HG02970 (cell line): ENCODE data around the gene DACT2.
"Not testable (repeated sequence)": the region's sequence is repeated elsewhere in the genome, so short reads cannot be mapped to it uniquely, and the experiment has no call there.

Experiments used
- ATAC-seq: cut with Tn5 transposase; IDR thresholded peaks from one replicate; pipeline ENCODE4 v1.9.1; 2021; ENCODE audit warnings: mild to moderate bottlenecking, moderate library complexity, moderate number of reproducible peaks; ENCODE audit not compliant: unreplicated experiment, low FRiP score

Gene DACT2

DNA sequence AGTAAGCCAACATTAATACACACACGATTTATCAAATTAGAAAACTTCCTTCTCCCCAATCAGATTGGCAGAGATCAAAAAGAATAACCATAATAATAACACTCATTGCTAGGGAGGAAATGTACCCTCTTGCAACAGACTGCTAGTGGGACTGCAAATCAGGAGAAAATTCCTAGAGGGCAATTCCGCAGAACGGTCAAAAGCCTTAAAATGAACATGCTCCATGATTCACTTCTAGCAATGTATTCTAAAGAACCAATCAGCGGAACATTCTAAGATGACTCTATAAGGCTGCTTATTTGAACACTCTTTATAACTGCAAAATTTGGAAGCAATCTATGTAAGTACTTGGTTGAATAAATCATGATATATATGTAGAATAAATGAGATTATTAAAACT, 8.5 kb upstream of the DACT2 start:
- ATAC-seq = no peak

DNA sequence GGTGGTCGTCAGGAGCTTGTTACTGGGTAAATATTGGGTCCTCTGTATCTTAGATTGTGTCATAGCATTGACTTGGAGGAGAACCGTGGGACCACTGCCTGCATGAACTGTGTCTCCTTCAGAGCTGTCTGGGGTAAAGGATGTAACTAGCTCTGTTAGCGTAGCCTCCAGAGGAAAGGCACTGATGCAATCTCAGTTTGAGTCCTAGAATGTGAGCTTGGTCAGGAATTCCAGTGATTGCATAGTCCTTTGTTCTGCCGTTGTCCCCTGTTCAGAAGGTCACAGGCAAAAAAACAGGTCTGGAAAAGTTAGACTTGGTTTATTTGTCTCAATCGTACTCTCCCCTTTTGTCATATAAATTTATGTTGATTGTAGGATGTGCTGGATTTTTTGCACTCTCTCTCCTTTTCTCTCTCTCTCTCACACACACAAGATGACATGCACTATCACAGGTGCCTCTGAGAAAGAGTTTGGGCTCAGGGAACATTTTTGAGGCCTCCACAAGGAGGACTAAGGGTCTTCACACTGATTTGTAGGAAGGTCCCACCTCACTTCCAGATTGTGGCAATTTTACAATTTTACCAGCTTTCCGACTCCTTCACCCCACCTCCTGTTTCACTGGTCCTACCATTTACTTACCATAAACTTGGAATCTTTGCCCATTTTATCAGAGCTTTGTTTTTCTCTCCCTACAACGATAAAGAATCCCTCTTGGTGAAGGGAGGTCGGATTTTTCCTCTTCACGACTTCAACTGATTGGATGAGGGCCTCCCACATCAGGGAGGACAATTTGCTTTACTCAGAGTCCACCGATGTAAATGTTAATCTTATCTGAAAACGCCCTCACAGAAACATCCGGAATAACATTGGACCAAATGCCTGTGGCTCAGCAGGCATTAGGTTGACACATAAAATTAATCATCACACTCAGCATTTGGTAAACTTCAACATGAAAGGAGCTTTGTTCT, 7.0 kb upstream of the DACT2 start:
- ATAC-seq = no peak

DNA sequence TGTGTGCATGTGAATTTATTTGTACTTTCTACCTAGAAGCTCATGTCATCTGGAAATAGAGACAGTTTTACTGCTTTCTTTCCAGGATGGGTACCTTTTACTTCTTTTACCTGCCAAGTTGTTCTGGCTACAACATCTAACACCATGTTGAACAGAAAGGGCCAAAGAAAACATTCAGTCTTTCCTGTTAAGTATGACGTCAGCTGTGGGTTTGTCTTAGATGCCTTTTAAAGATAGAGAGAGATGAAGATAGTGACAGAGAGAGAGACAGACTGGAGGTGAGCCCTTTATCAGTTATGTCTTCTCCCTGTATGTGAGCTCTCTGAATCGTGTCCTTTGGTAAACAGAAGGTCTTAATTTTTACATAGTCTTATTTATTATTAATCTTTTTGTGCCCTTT, 3.4 kb upstream of the DACT2 start:
- no peak for ATAC-seq

DNA sequence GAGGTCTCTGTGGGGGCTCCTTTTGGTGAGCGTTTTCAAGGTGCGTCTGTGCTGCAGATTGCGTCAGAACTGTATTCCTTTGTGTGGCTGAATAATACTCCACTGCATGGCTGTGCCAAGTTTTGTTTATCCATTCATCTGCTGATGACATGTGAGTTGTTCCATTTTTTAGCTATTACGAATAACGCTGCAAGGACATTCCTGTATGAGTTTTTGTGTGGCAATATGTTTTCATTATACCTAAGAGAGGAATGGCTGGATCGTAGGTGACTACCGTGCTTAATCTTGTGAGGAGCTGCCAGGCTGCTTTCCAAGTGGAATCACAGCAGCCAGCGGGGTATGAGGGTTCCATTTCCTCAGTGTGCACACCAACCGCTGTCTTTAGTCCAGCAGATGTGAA, 1.1 kb upstream of the DACT2 start:
- ATAC-seq = no peak

DNA sequence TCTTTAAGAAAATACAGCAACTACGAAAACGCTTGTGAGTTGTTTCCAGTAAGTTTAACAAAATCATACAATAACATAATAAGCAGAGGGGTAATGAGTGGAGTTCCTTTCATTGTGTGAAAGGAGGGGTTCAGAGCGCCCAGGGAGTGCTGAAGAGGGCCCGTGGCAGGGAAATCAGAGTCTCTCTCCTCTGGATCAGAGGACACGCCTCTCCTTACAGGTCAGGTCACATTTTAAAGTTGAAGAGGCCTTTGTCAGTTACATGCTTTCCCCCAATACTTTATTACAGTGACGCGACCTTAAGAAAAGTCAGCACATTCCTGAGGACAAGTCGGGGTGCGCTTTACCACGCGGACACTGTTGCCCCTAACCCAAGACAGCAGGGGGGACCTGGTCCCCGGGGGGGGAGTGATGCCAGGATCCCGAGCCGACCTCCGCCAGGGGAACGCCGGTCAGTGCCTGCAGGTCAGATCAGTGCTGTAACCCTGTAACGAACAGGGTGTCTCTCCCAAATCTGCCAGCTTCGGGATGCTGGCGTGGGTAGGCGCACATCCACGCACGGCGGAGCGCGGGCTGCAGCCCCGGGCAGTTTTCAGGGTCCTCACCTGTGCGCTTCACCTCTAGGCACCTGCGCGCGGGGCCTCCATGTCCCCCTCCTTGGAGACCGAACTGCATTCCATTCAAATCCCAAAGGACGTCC, 848 bp downstream of the DACT2 start:
- no peak for ATAC-seq

DNA sequence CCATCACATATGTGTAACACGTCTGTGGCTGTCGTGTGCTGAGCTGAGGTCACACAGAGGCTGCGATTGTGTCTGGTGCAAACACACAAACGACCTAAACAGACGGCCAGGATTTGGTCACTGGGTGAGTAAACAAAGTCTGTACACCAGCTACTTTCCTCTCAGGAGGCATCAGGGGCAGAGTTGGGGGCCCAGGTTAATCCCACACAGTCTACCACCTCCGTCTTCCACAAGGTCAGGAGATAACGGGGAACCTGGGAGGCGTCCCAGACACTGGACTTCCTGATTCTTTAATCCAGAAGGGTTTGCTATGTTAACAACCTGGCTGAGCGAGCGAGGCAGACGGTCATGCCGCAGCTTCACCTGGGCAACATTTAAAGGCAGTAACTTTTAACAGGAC, 1.5 kb downstream of the DACT2 start:
- no peak for ATAC-seq

DNA sequence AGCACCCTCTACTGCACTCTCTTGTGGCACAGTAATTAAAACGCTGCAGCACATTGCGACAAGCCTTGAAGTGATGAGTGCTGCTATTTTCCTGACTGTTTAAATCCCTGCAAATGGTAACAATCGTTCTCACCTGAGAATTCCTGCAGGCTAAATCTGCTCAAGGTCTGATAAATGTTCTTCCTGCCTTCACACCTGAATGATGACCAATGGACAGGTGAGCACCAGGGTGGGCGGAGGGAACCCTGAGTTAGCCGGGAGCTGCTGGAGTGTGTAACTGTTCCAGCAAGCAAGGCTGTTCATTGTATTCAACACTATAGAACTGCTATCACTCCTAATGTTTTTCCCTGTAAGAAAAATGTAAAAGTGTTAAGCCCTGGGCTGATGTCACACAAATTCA, 4.0 kb downstream of the DACT2 start:
- no peak for ATAC-seq

DNA sequence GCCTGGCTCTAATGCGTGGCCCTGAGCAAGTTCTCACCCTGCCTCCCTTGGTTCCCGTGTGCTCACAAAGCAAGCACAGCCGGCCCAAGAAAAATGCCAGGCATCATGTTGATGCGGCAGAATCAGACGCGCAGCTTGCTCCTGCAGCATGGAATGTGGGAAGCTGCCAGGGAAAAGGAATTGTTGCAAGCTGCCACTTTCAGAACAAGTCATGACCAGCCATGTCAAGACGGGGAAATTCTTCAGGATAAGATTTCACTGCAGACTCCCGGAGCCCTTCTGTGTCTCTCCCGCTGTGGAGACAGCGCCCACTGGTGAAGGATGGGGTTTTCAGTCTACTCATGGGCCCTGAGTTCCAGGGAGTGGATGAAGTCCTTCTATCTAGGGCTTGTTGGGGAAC, 4.6 kb downstream of the DACT2 start:
- ATAC-seq = no peak

DNA sequence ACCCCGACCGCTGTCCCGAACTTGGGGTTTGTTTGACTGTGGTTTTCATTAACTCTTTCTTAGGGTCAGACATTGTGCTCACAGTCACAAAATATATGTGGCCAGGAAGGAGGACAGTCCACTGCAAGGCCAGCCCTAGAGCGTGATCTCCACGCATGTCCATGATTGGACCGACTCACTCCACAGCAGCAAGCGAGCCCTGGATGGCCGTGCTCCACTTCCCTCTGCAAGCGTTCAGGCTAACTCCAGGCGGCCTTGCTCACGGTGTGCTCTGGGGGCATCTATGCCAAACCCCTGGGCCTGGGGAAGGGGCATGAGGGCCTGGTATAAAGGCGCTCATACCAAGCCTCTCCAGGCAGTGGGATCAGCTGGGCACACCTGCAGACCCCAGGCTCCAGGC, 5.6 kb downstream of the DACT2 start:
- no peak for ATAC-seq

DNA sequence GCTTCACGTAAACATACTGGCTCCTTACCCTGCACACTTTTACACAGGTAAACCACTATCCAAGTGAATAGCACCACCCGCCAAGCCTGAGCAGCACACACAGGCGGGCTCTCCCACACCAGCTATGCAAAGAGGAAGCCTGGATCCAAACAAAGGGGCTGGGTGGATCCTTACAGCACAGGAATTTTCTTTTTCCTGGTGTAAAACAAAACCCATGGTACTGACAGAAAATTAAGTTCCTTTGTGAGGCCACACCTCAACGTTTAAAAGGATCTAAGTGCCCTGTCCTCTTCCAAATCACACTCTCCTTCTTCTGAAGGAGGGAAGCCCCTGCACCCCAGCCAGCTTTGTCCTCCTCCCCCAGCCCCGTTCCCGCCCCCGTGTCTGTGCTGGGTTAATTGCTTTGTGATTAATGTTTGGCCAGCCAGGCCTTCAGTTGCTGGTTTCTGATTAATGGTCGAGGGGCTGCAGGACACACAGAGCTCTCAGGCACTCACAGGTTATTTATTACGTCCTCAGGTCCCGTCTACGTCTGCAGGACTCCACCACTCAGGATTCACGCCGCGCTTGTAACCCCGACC, 6.1 kb downstream of the DACT2 start:
- no peak for ATAC-seq

DNA sequence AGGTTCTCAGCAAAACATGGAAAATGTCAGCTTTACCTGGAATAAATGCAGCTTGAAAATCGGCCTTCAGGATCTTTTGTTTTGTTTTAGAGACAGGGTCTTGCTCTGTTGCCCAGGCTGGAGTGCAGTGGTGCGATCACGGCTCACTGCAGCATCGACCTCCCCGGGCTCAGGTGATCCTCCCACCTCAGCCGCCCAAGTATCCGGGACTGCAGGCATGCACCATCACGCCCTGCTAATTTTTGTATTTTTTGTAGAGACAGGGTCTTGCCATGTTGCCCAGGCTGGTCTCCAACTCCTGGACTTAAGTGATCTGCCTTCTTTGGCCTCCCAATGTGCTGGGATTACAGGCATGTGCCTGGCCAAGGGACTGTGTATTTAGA, 7.5 kb downstream of the DACT2 start:
- ATAC-seq = not testable (repeated sequence)

DNA sequence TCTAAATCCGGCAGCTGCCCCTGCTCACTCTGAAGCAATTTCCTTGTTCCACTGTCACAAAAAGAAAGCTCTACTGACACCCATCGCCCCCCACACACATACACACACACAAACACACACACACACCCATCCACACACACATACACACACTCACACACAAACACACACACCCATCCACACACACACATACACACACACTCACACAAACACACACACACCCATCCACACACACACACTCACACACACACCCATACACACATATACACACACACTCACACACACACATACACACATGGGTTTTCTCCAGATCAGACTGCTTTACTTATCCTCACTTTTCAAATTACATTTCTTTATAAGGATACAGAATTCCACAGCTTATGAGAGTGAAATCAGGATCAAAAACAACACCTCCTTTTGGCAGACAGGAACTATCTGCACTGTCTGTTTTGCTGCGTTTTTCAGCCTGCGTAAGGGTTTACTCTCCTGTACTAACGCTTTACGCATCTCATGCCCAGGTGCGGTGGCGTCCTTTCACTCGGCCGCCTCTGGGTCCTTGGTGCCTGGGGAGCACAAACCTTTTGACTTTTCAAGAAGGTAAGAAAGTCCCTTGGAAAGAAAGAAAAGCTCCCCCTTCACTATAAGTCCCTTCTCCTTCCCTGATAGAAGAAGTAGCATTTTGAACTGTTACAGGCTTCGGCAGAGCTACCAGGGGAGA, 8.0 kb downstream of the DACT2 start:
- no peak for ATAC-seq

DNA sequence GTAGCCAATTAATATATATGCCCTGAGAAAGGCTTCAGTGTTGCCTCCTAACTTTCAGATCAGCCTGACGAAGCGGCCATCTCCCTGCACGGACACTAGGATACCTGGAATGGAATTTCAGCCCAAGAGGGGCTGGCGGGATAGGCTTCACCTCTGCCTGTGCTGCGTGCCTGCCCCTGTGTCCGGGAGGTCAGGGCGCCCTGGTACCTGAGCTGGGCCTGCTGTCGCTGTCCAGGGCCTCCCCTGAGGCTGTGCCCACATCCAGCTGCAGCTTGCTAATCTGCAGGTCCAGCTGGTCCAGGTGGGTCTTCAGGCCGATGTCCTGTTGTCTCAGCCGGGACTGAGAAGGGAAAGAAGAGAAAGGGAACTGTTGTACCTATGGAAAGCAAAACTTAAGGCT, 8.6 kb downstream of the DACT2 start:
- ATAC-seq = no peak

DNA sequence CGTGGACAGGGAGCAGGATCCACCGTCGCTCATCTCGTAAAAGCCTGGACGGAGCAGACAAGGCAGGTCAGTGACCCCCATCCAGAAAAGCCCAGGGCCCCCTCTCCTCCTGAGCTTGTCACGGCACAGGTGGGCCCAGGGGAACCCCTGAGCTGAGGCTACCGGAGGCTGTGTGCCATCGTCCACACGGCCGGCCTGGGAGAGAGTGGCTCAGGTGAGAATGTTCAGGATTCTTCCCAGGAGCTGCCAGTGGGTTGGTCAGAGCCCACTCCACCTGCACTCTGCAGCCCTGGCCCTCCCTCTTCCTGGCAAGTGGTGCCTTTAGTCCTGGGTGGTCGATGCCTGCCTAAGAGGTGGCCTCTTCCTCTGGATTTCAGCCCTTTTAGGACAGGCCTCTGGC, 9.2 kb downstream of the DACT2 start:
- no peak for ATAC-seq

DNA sequence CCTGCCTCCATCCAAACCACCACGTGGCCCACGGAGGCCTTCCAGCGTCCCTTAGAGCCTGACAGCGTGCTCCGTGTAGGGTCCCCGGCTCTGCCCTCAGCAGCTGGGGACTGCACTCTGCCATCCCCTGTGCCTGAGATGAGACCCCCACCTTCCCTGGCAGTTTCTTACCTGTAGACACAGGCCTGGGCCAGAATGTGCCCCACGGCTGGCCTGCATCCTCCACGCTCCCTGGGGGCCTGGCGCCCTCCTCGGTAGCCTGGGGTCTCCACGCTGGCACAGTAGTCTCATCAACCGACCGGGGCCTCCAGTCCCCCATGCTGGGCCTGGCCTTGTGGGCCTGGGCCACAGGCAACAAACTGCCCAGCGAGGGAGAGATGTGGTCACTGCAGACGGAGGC, 9.6 kb downstream of the DACT2 start:
- no peak for ATAC-seq

DNA sequence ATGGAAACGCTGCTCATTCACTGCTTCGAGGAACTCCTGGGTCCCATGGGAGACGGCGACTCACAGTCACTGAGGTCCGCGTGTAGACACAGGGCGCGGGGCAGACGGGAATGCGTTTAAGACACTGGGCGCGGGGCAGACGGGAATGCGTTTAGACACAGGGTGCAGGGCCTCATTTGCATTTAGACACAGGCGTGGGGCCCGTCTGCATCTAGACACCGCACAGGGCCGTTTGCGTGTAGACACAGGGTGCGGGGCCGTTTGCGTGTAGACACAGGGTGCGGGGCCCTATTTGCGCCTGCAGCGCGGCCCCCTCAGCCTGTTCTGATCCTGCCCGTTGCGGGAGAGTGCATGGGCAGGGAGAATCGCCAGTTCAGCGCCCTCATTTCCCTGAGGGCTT, 10.4 kb downstream of the DACT2 start:
- ATAC-seq = no peak

DNA sequence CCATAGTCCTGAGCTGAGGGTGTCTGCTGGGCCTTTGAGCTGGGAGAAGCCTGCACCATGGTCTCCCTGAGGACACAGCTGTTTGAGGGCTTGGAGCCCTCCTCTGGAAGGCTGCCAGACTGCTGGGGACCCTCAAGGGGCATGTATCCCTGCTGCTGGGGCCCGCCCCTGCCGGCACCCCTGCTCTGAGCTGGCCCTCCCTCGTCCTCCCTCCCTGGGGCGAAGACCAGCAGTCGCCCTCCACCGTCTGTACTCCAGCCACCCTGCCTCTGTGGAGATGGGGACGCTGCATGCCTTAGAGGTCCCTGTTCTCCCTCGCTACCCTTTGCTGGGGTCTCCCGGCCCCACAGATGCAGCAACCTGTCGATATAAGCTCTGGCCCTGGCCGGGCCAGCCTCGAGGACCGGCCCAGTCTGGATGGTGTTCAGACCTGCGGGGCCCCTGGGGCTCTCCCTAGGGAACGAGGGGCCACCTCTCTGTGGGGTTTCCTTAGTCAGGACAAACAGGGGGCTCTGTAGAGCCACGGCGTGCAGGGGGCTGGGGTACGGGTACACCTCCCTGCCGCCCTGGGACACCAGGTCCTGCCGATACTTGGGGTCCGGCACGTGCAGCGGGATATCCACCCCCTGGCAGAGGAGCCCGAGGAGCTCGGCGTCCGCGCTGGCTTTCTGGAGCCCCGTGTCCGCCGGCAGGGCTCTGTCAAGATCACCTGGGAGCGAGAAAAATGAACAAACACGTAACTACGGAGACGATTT, 11.0 kb downstream of the DACT2 start:
- no peak for ATAC-seq

DNA sequence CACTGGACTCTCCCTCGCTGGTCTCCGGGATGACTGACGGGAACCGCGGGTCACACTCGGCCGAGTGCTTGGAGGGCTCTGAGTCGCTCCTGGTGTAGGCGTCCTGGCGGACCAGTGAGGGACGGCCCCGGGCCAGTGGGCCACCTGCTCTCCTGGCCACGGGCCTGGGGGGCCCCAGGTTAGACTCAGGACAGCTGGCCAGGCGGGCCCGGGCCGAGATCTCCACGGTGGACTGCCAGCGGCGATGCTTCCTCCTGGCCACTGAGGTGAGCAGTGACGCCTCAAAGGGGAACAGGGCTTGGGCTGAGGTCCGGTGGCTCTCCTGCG, 11.9 kb downstream of the DACT2 start:
- no peak for ATAC-seq

DNA sequence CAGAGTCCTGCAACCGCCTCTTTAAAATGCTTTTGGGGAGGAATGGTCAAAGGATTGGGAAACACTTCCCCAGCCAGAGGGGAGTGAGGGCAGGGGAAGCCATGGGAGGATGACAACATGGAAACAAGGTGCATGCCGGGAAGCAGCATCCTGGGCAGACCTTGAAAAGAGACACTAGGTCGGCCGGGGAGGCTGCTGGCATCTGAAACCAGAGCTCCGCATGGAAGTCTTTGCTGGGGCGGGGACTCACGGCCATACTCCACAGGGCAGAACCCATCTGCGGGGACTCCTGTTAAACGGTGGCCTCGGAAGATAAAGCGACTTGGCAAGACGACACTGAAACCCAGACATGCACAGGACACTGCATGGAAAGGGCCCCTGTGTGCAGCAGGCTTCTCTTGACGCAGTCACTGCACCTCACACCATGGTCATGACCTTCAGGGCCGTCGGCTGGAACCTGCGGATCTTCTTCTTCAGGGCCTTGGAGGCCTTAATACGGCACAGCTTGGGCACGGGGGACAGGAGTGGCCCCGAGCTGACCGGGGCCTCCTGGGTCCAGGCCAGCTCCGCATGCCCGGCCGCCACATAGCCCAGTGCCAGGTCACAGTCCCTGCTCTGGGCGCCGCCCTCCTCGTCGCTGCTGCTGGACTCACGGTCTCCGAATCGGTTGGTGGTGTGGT, 12.4 kb downstream of the DACT2 start:
- ATAC-seq = no peak

DNA sequence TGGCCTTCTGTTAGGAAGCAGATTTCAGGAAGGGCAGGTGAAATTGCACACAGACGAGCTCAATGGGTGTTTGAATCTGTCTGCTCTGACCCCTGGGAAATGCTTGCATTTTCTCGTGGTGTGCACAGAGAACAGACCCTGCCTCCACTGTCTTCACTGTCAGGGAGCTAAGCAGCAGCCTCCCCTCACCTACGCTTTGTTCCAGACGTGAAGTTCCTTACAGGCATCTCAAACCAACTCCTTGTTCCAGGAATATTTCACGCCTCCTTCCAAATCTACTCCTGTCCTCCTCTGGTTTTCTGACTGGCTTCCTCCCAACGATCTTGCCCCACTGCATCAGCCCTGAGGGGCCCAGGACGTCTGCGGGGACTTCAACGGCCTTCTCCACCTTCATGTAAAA, 13.7 kb downstream of the DACT2 start:
- no peak for ATAC-seq
